HepG2 (cell line): Measurements from ENCODE around the gene CLCC1. TPM values are rescaled to one million over a fixed set of nuclear protein-coding genes. Genes with fewer than 3 reads are reported as not detected.

Experiments used
- CBX1 ChIP-seq: IDR thresholded peaks from one replicate; pipeline ENCODE4 v1.6.1; 2016; ENCODE audit warnings: antibody characterized with exemption, low read depth
- EZH2 ChIP-seq: conservative IDR thresholded peaks from 2 replicates; pipeline ENCODE4 v1.6.1; 2012; ENCODE audit warnings: mild to moderate bottlenecking, low read depth, low read length, moderate library complexity
- FOXO4 ChIP-seq: sonication (generic); formaldehyde crosslinking; conservative IDR thresholded peaks from 2 replicates; pipeline ENCODE4 v1.8.1; 2023; ENCODE audit warnings: missing genetic modification reagents
- MEIS2 ChIP-seq: sonication (generic); formaldehyde crosslinking; IDR thresholded peaks from 2 replicates; pipeline ENCODE4 v1.9.0; 2021; ENCODE audit warnings: mild to moderate bottlenecking, missing genetic modification reagents
- SATB2 ChIP-seq: sonication (generic); formaldehyde crosslinking; IDR thresholded peaks from 2 replicates; pipeline ENCODE4 v1.5.0; 2020; ENCODE audit warnings: missing genetic modification reagents
- ZBTB49 ChIP-seq: sonication (generic); formaldehyde crosslinking; IDR thresholded peaks from 2 replicates; pipeline ENCODE4 v1.4.0; 2020; ENCODE audit warnings: missing genetic modification reagents, borderline replicate concordance
- ZBTB7A ChIP-seq: sonication (generic); formaldehyde crosslinking; IDR thresholded peaks from 2 replicates; pipeline ENCODE4 v1.8.0; 2022; ENCODE audit warnings: mild to moderate bottlenecking, missing genetic modification reagents
- ZNF777 ChIP-seq: sonication (generic); formaldehyde crosslinking; IDR thresholded peaks from 2 replicates; pipeline ENCODE4 v1.4.0; 2020; ENCODE audit warnings: missing genetic modification reagents
- polyA plus RNA-seq, 8 experiments: library from polyadenylated mRNA; depleted of rRNA in 3 of 8; stranded (reverse) in 7 of 8; unstranded in 1 of 8; fragments of >200 nt; fragmentation: Illumina TruSeq in 4 of 8; extraction: Trizol in 4 of 8; gene quantifications; 2 replicates each; pipeline versions ENCODE4 v1.2.1 to v1.2.3, GENCODE V29; 2011 to 2016; ENCODE audit warnings: low read depth in 4 of 8, missing spikeins in 1 of 8, mixed read lengths in 1 of 8; ENCODE audit not compliant: insufficient read depth in 1 of 8
- total RNA-seq, 5 experiments: library from RNA; depleted of rRNA; stranded (reverse); fragments of >200 nt; fragmentation: Illumina TruSeq; extraction: Trizol; gene quantifications; 2 replicates each; pipeline ENCODE4 v1.2.3, GENCODE V29; 2016; ENCODE audit warnings: low read depth in 1 of 5
- TF ChIP-seq, protein P1 (sequence below): sonication (generic); formaldehyde crosslinking; IDR thresholded peaks from 2 replicates; pipeline ENCODE4; 2020; ENCODE audit warnings: missing genetic modification reagents, mild to moderate bottlenecking, borderline replicate concordance

The CLCC1 gene
- total and polyA plus RNA-seq, 2 of the 13 experiments (the other 11 are each of a cell fraction or from before 2014, with no cell fraction given), result 16.0 to 25.8 TPM

DNA sequence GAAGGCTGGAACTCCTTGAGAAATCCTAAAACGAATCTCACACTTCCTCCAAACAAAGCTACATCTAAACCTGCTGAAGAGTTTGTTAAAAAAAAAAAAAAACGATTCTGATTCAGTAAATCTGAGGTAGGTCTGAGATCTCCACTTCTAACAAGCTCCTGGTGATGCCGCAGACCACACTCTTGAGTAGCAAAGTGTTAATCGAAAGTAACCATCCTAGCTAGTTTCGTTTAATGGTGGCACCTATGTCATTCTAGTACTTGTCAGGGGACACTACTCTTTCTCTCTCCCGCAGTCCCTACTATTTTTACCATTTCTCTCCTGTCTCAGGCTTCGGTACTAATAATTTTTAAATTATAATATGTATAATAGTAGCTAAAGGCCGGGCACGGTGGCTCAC lies 2.1 kb downstream of the CLCC1 start (continued):
- TF ChIP-seq, protein P1, sequence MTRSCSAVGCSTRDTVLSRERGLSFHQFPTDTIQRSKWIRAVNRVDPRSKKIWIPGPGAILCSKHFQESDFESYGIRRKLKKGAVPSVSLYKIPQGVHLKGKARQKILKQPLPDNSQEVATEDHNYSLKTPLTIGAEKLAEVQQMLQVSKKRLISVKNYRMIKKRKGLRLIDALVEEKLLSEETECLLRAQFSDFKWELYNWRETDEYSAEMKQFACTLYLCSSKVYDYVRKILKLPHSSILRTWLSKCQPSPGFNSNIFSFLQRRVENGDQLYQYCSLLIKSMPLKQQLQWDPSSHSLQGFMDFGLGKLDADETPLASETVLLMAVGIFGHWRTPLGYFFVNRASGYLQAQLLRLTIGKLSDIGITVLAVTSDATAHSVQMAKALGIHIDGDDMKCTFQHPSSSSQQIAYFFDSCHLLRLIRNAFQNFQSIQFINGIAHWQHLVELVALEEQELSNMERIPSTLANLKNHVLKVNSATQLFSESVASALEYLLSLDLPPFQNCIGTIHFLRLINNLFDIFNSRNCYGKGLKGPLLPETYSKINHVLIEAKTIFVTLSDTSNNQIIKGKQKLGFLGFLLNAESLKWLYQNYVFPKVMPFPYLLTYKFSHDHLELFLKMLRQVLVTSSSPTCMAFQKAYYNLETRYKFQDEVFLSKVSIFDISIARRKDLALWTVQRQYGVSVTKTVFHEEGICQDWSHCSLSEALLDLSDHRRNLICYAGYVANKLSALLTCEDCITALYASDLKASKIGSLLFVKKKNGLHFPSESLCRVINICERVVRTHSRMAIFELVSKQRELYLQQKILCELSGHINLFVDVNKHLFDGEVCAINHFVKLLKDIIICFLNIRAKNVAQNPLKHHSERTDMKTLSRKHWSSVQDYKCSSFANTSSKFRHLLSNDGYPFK (CRISPR knock-in tag), result no peak
- TF ChIP-seq ZBTB7A (CRISPR knock-in tag) (no peak), FOXO4 (no peak), ZBTB49 (CRISPR knock-in tag) (no peak), SATB2 (CRISPR knock-in tag) (no peak), CBX1 (no peak), EZH2 (no peak), ZNF777 (CRISPR knock-in tag) (no peak), MEIS2 (CRISPR knock-in tag) (no peak)
